CD14-positive monocyte (primary cell): ENCODE results near the gene KLHL21. TPM values are rescaled to one million over a fixed set of nuclear protein-coding genes. Genes with fewer than 3 reads are reported as not detected.
"Not testable (repeated sequence)": the region's sequence is repeated elsewhere in the genome, so short reads cannot be mapped to it uniquely, and the experiment has no call there.

Experiments used
- DNase-seq, 3 donors: peaks; one replicate each; pipeline ENCODE4 v3.0.0-alpha.2; 2011 to 2022
- H2AFZ ChIP-seq: 2 replicates; pipeline ENCODE4 v1.6.0; 2012; ENCODE audit warnings: mild to moderate bottlenecking, low read depth, low read length, inconsistent platforms; ENCODE audit not compliant: insufficient read depth, poor library complexity, severe bottlenecking
- H3K27ac ChIP-seq, 2 donors: 1 replicate in 1 of 2; 2 replicates in 1 of 2; pipeline ENCODE4 v1.5.1; 2012 to 2013; ENCODE audit warnings: low read length in 2 of 2, control low read depth in 1 of 2, inconsistent platforms in 1 of 2, low read depth in 1 of 2, mild to moderate bottlenecking in 1 of 2
- H3K27me3 ChIP-seq, 2 donors: one replicate each; pipeline versions ENCODE4 v1.6.0 to v1.6.1; 2011 to 2013; ENCODE audit warnings: low read length in 2 of 2; ENCODE audit not compliant: control insufficient read depth in 2 of 2, insufficient read depth in 2 of 2
- H3K36me3 ChIP-seq, 2 donors: replicated peaks in 1 of 2; 1 replicate in 1 of 2; 2 replicates in 1 of 2; pipeline versions ENCODE4 v1.5.1 to v1.6.1; 2012 to 2013; ENCODE audit warnings: low read length in 2 of 2, control low read depth in 1 of 2, inconsistent platforms in 1 of 2, mild to moderate bottlenecking in 1 of 2; ENCODE audit not compliant: insufficient read depth in 2 of 2, control insufficient read depth in 1 of 2
- H3K4me1 ChIP-seq, 2 donors: 1 replicate in 1 of 2; 2 replicates in 1 of 2; pipeline versions ENCODE4 v1.5.1 to v1.6.1; 2012 to 2013; ENCODE audit warnings: low read length in 2 of 2, control low read depth in 1 of 2, inconsistent platforms in 1 of 2, mild to moderate bottlenecking in 1 of 2, moderate library complexity in 1 of 2; ENCODE audit not compliant: insufficient read depth in 2 of 2, control insufficient read depth in 1 of 2
- H3K4me2 ChIP-seq: replicated peaks from 2 replicates; pipeline ENCODE3; 2012; ENCODE audit warnings: low read length, moderate library complexity, mild to moderate bottlenecking; ENCODE audit not compliant: poor library complexity, severe bottlenecking; ENCODE audit errors: extremely low read depth
- H3K4me3 ChIP-seq, 3 experiments: fragments of 200-600 bp in 1 of 3; sonication (generic) in 1 of 3; replicated peaks in 1 of 3; 1 replicate in 2 of 3; 2 replicates in 1 of 3; pipeline ENCODE4 v1.5.1; 2011 to 2013; ENCODE audit warnings: low read length in 3 of 3, mild to moderate bottlenecking in 3 of 3, control low read depth in 2 of 3, low read depth in 2 of 3, inconsistent platforms in 1 of 3, moderate library complexity in 1 of 3
- H3K79me2 ChIP-seq: 2 replicates; pipeline ENCODE4 v1.6.0; 2012; ENCODE audit warnings: mild to moderate bottlenecking, control low read depth, inconsistent platforms, low read length, moderate library complexity; ENCODE audit not compliant: insufficient read depth
- H3K9ac ChIP-seq: 2 replicates; pipeline ENCODE4 v1.6.0; 2017; ENCODE audit warnings: low read length, mild to moderate bottlenecking; ENCODE audit not compliant: insufficient read depth, poor library complexity, severe bottlenecking
- H3K9me3 ChIP-seq, 2 donors: replicated peaks in 1 of 2; 1 replicate in 1 of 2; 2 replicates in 1 of 2; pipeline versions ENCODE4 v1.5.1 to v1.6.1; 2012 to 2013; ENCODE audit warnings: low read length in 2 of 2, control low read depth in 1 of 2; ENCODE audit not compliant: control insufficient read depth in 1 of 2, insufficient read depth in 1 of 2
- H4K20me1 ChIP-seq: 2 replicates; pipeline ENCODE4 v1.6.0; 2012; ENCODE audit warnings: mild to moderate bottlenecking, low read length, control low read depth, moderate library complexity; ENCODE audit not compliant: insufficient read depth
- H3K27ac Mint-ChIP-seq, 7 donors: one replicate each; pipeline ENCODE4 v1.8.0; 2020; ENCODE audit warnings: mild to moderate bottlenecking in 7 of 7, mixed read lengths in 7 of 7, moderate library complexity in 6 of 7, inconsistent platforms in 2 of 7
- H3K27me3 Mint-ChIP-seq, 3 donors: one replicate each; pipeline ENCODE4 v1.8.0; 2021 to 2022; ENCODE audit warnings: low read depth in 3 of 3, mild to moderate bottlenecking in 3 of 3, mixed read lengths in 3 of 3, moderate library complexity in 3 of 3, inconsistent platforms in 1 of 3
- H3K36me3 Mint-ChIP-seq, 2 donors: one replicate each; pipeline ENCODE4 v1.8.0; 2020; ENCODE audit warnings: mixed read lengths in 2 of 2, inconsistent platforms in 1 of 2, mild to moderate bottlenecking in 1 of 2
- H3K4me1 Mint-ChIP-seq: one replicate; pipeline ENCODE4 v1.8.0; 2020; ENCODE audit warnings: mild to moderate bottlenecking, mixed read lengths
- H3K4me3 Mint-ChIP-seq, 2 donors: one replicate each; pipeline ENCODE4 v1.8.0; 2020; ENCODE audit warnings: mild to moderate bottlenecking in 2 of 2, mixed read lengths in 2 of 2, moderate library complexity in 1 of 2
- H3K9me3 Mint-ChIP-seq, 7 donors: one replicate each; pipeline ENCODE4 v1.8.0; 2020 to 2022; ENCODE audit warnings: mixed read lengths in 7 of 7, mild to moderate bottlenecking in 6 of 7, moderate library complexity in 6 of 7, inconsistent platforms in 2 of 7
- CTCF ChIP-seq: fragments of 200-600 bp; IDR thresholded peaks from one replicate; pipeline ENCODE4 v1.8.0; 2022; ENCODE audit warnings: antibody characterized with exemption, mild to moderate bottlenecking
- WGBS: methylation state at CpG from one replicate; pipeline ENCODE4 v1.1.5; 2013; ENCODE audit warnings: missing lambda C conversion rate; ENCODE audit not compliant: insufficient coverage; 5-methylcytosine and 5-hydroxymethylcytosine counted together
- intact Hi-C, 2 donors: fragments of 100-400 bp; cut with micrococcal nuclease; formaldehyde crosslinking; loops; one replicate each; pipeline versions ENCODE4 v1.15.0 to v1.15.1; 2023
- polyA plus RNA-seq, 3 donors: library from polyadenylated mRNA; depleted of rRNA in 1 of 3; unstranded in 2 of 3; stranded (reverse) in 1 of 3; fragments of 300-500 nt in 2 of 3; fragments of >200 nt in 1 of 3; fragmentation: Illumina TruSeq in 2 of 3; gene quantifications; 1 replicate in 2 of 3; 2 replicates in 1 of 3; pipeline ENCODE4 v1.2.3, GENCODE V29; 2012 to 2021

KLHL21 gene
- polyA plus RNA-seq, 3 donors: 5.9 to 31.0 (median 7.3) TPM

- Mint-ChIP-seq H3K27me3 (peaks cover 6 to 11% (median 9%) of the 10 kb centered on the region in 3 donors), H3K4me1 (no peaks in the 10 kb centered on the region), H3K36me3 (no peaks in the 10 kb centered on the region), H3K4me3 (no peak overlapping the region), H3K9me3 (peaks cover 0 to 8% (median 4%) of the 10 kb centered on the region in 7 donors), H3K27ac (no peak overlapping the region)
- H3K9me3 ChIP-seq: peaks cover 0 to 9% of the 10 kb centered on the region in 2 donors
- no peak overlapping the region for H3K4me3 ChIP-seq
- no peaks in the 10 kb centered on the region for H3K79me2 ChIP-seq
- H4K20me1 ChIP-seq: no peaks in the 10 kb centered on the region
- WGBS: 89% methylated on average over 11 of the region's 11 CpGs
- H3K27me3 ChIP-seq: no peaks in the 10 kb centered on the region
- no peaks in the 10 kb centered on the region for H3K36me3 ChIP-seq
- H2AFZ ChIP-seq: no peak overlapping the region
- no peak for DNase-seq
- H3K27ac ChIP-seq: no peak overlapping the region
- TF ChIP-seq CTCF: no peak
- H3K9ac ChIP-seq: no peak overlapping the region
- H3K4me1 ChIP-seq: no peaks in the 10 kb centered on the region
- H3K4me2 ChIP-seq: no peak overlapping the region
- intact Hi-C loops: no loop called here
Observed at GRCh38 chr1:6569033-6569432, 33.6 kb downstream of the KLHL21 start.

GRCh38 chr1:6560267-6560666 is 42.4 kb downstream of the KLHL21 start:
- no peaks in the 10 kb centered on the region for H3K36me3 Mint-ChIP-seq
- intact Hi-C loops: no loop called here
- Histone ChIP-seq H4K20me1 (no peaks in the 10 kb centered on the region), H3K4me1 (no peaks in the 10 kb centered on the region), H2AFZ (no peak overlapping the region), H3K27me3 (no peaks in the 10 kb centered on the region), H3K4me3 (no peak overlapping the region), H3K36me3 (no peaks in the 10 kb centered on the region), H3K9ac (no peak overlapping the region), H3K4me2 (no peak overlapping the region), H3K27ac (no peak overlapping the region), H3K9me3 (no peaks in the 10 kb centered on the region), H3K79me2 (no peaks in the 10 kb centered on the region)
- H3K27me3 Mint-ChIP-seq: peaks cover 0 to 6% (median 3%) of the 10 kb centered on the region in 3 donors
- no peak for DNase-seq
- H3K27ac Mint-ChIP-seq: no peak overlapping the region
- peaks cover 0 to 5% (median 0%) of the 10 kb centered on the region in 7 donors for H3K9me3 Mint-ChIP-seq
- WGBS: 78% methylated on average over 9 of the region's 9 CpGs
- no peak for TF ChIP-seq CTCF
- no peaks in the 10 kb centered on the region for H3K4me1 Mint-ChIP-seq
- no peak overlapping the region for H3K4me3 Mint-ChIP-seq

GRCh38 chr1:6559161-6559560 is 43.5 kb downstream of the KLHL21 start:
- H3K9ac ChIP-seq, H3K9me3 Mint-ChIP-seq, H4K20me1 ChIP-seq, H3K36me3 ChIP-seq, H3K4me1 Mint-ChIP-seq, H2AFZ ChIP-seq, H3K79me2 ChIP-seq, H3K27me3 Mint-ChIP-seq, DNase-seq, H3K4me2 ChIP-seq, H3K4me1 ChIP-seq, H3K27me3 ChIP-seq, H3K4me3 ChIP-seq, H3K9me3 ChIP-seq, H3K27ac Mint-ChIP-seq, H3K4me3 Mint-ChIP-seq, H3K27ac ChIP-seq, H3K36me3 Mint-ChIP-seq: not testable (repeated sequence)
- intact Hi-C loops: loop anchor here (5.0 to 10.0 kb wide), 2 partner anchors 63 to 164 kb away; partner anchors contain the start of genes ACOT7 (in 1 of the 2) and THAP3 (in 1 of the 2)
- no CpG with 5 or more reads among the region's 11 CpGs for WGBS
